ENCODE results near the gene GCN1. TPM values are rescaled to one million over a fixed set of nuclear protein-coding genes. Genes with fewer than 3 reads are reported as not detected.

The GCN1 gene
- total and polyA plus RNA-seq, 2 donors from 2014 or later: 12.2 to 77.6 TPM

DNA sequence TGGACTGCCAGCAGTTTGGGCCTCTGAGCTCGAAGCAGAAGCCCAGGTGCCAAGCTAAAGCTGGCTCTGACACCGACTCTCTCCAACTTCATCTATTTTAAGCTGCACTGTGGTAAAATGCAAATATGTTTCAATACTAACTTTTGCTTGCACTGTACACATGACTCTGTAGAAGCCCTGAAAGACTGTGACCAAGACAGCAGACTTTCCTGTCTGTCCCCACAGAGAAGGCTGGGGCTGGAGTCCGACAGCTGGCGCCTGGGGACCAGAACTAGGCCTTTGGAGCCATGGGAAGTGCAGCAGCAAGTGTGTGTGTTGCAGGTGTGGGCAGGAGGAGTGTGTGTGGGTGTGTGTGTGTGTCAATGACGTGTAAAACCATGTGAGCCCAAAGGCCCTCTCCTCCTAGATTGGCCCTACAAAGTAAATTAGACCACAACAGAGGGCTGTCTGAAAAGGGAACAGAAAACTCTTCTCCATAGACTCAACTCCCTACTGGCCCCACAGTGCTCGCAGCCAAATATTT is 61.6 kb downstream of the GCN1 start:
- Histone ChIP-seq H3K27me3 (ENCODE audit: control insufficient read depth, insufficient read depth, low read length) (no peaks in the 10 kb centered on the region), H3K27ac (ENCODE audit: low read depth in 2 of 2, low read length in 2 of 2) (no peak overlapping the region), H3K9ac (ENCODE audit: low read length in 3 of 3) (no peak overlapping the region), H3K4me1 (ENCODE audit: control insufficient read depth in 2 of 3, insufficient read depth in 2 of 3, low read depth in 1 of 3, low read length in 3 of 3) (no peaks in the 10 kb centered on the region), H3K9me3 (ENCODE audit: control insufficient read depth in 2 of 3, insufficient read depth in 1 of 3, low read length in 3 of 3) (no peaks in the 10 kb centered on the region), H3K36me3 (ENCODE audit: control insufficient read depth in 2 of 3, insufficient read depth in 3 of 3, low read length in 3 of 3) (peaks cover 10 to 89% (median 65%) of the 10 kb centered on the region in 3 donors), H3K4me3 (ENCODE audit: low read length in 3 of 3) (no peak overlapping the region)
- intact Hi-C loops (cut with DNase I): no loop called here
- FAIRE-seq: no peak
- TF ChIP-seq, protein P1, sequence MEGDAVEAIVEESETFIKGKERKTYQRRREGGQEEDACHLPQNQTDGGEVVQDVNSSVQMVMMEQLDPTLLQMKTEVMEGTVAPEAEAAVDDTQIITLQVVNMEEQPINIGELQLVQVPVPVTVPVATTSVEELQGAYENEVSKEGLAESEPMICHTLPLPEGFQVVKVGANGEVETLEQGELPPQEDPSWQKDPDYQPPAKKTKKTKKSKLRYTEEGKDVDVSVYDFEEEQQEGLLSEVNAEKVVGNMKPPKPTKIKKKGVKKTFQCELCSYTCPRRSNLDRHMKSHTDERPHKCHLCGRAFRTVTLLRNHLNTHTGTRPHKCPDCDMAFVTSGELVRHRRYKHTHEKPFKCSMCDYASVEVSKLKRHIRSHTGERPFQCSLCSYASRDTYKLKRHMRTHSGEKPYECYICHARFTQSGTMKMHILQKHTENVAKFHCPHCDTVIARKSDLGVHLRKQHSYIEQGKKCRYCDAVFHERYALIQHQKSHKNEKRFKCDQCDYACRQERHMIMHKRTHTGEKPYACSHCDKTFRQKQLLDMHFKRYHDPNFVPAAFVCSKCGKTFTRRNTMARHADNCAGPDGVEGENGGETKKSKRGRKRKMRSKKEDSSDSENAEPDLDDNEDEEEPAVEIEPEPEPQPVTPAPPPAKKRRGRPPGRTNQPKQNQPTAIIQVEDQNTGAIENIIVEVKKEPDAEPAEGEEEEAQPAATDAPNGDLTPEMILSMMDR (IDR thresholded peaks at IDR 0.05; ENCODE audit: borderline replicate concordance, extremely low read depth, insufficient read depth): no peak
- peak in 1 of 5 donors; percentile 47 for DNase-seq

DNA sequence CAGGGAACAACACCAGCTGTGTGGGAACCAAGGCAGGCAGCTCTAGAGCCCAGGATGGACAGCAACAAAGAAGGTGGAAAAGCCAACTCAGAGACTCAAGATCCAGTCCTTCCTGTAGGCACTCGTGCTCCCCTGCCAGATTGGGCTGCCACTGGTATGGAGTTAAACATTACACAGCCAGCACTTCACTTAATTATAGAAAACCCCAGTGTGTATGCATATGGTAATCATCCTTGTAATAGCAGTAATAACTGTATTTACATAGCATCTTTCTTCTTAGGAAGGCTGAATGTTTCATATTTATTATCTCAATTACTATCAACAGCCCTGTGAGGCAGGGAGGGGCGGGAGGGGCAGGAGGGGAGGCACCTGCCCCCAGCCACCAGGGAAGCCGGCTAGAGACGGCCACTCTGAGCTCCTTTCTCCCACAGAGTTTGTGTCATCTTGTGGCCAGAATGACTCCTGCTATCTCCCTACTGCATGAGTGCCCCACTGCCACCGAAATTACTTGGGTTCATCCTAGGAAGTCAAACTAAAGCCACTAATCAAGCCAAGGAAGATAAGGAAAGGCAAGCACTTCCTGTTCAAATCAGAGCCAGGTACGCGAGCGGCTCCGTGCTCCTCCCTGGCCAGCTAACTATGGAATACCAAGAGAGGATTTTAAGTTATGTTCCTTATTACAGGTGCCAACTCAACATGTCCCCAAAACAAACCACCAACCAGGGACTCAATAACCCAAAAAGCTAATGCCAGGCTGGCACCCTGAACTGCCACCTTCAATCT is 62.3 kb downstream of the GCN1 start:
- Histone ChIP-seq H3K36me3 (ENCODE audit: control insufficient read depth in 2 of 3, insufficient read depth in 3 of 3, low read length in 3 of 3) (peaks cover 10 to 89% (median 61%) of the 10 kb centered on the region in 3 donors), H3K4me1 (ENCODE audit: control insufficient read depth in 2 of 3, insufficient read depth in 2 of 3, low read depth in 1 of 3, low read length in 3 of 3) (no peaks in the 10 kb centered on the region), H3K4me3 (ENCODE audit: low read length in 3 of 3) (no peak overlapping the region), H3K27me3 (ENCODE audit: control insufficient read depth, insufficient read depth, low read length) (no peaks in the 10 kb centered on the region), H3K9ac (ENCODE audit: low read length in 3 of 3) (no peak overlapping the region), H3K9me3 (ENCODE audit: control insufficient read depth in 2 of 3, insufficient read depth in 1 of 3, low read length in 3 of 3) (no peaks in the 10 kb centered on the region), H3K27ac (ENCODE audit: low read depth in 2 of 2, low read length in 2 of 2) (no peak overlapping the region)
- no peak for FAIRE-seq
- intact Hi-C loops (cut with DNase I): no loop called here
- DNase-seq: no peak
- TF ChIP-seq, protein P1 (IDR thresholded peaks at IDR 0.05; ENCODE audit: borderline replicate concordance, extremely low read depth, insufficient read depth): no peak

DNA sequence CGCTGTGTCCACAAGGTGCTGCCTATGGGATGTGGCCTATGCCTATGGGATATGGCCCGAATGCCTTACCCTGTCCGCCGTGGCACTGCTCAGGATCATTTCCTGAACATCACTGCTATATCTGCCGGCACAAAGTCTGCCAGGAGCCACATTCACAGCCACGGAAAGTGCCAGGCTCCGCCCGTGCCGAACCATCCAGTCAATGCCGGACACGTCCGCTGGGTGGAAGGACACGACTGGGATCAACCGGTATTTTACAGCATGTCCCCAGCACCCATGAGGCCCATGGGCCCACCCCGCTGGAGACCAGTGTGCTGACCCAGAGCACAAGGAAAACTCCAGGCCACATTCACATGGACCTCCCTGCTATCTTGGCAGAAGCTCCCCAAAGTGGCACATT is 63.4 kb downstream of the GCN1 start:
- H3K4me1 ChIP-seq (ENCODE audit: control insufficient read depth in 2 of 3, insufficient read depth in 2 of 3, low read depth in 1 of 3, low read length in 3 of 3): no peaks in the 10 kb centered on the region
- H3K36me3 ChIP-seq (ENCODE audit: control insufficient read depth in 2 of 3, insufficient read depth in 3 of 3, low read length in 3 of 3): peaks cover 8 to 86% (median 53%) of the 10 kb centered on the region in 3 donors
- FAIRE-seq: no peak
- H3K9ac ChIP-seq (ENCODE audit: low read length in 3 of 3): no peak overlapping the region
- no peak for DNase-seq
- no peak overlapping the region for H3K27ac ChIP-seq (ENCODE audit: low read depth in 2 of 2, low read length in 2 of 2)
- no peak overlapping the region for H3K4me3 ChIP-seq (ENCODE audit: low read length in 3 of 3)
- H3K9me3 ChIP-seq (ENCODE audit: control insufficient read depth in 2 of 3, insufficient read depth in 1 of 3, low read length in 3 of 3): no peaks in the 10 kb centered on the region
- TF ChIP-seq, protein P1 (IDR thresholded peaks at IDR 0.05; ENCODE audit: borderline replicate concordance, extremely low read depth, insufficient read depth): no peak
- H3K27me3 ChIP-seq (ENCODE audit: control insufficient read depth, insufficient read depth, low read length): no peaks in the 10 kb centered on the region
- intact Hi-C loops (cut with DNase I): no loop called here
